Measurements from ENCODE around the gene GON7.

DNA sequence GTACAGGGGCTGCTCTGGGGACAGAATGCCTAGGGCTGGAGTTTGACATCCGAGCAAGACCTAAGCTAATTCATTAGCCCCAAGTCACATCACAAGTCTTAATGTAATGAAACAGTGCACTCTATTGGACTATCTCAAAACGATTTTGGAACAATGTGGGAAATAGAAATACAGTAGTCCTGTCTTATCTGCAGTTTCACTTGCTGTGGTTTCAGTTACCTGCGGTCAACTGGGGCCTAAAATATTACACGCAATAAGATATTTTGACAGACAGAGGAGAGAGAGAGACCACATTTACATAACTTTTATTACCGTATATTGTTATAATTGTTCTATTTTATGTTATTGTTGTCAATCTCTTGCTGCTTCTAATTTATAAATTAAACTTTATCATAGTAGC lies 43.3 kb downstream of the GON7 start:
- TF ChIP-seq, protein P1, sequence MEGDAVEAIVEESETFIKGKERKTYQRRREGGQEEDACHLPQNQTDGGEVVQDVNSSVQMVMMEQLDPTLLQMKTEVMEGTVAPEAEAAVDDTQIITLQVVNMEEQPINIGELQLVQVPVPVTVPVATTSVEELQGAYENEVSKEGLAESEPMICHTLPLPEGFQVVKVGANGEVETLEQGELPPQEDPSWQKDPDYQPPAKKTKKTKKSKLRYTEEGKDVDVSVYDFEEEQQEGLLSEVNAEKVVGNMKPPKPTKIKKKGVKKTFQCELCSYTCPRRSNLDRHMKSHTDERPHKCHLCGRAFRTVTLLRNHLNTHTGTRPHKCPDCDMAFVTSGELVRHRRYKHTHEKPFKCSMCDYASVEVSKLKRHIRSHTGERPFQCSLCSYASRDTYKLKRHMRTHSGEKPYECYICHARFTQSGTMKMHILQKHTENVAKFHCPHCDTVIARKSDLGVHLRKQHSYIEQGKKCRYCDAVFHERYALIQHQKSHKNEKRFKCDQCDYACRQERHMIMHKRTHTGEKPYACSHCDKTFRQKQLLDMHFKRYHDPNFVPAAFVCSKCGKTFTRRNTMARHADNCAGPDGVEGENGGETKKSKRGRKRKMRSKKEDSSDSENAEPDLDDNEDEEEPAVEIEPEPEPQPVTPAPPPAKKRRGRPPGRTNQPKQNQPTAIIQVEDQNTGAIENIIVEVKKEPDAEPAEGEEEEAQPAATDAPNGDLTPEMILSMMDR (IDR thresholded peaks at IDR 0.05; ENCODE audit: insufficient read depth, low read depth, low read length), result no peak
- TF ChIP-seq EZH2 (IDR thresholded peaks at IDR 0.05; ENCODE audit: insufficient read depth, low read length), result no peak

Measured in astrocyte (in vitro differentiated cells and primary cell).